SHP77 (cell line): ENCODE measurements around the gene ERFL.
"Not testable (repeated sequence)": the region's sequence is repeated elsewhere in the genome, so short reads cannot be mapped to it uniquely, and the experiment has no call there.

ENCODE experiments used
- DNase-seq, 2 experiments: peaks; one replicate each; lab custom pipeline; 2025; lab: John Stamatoyannopoulos, UW

The ERFL gene

GRCh38 chr19:41926763-41927496, 1.3 kb downstream of the ERFL start:
- no peak for DNase-seq

DNA sequence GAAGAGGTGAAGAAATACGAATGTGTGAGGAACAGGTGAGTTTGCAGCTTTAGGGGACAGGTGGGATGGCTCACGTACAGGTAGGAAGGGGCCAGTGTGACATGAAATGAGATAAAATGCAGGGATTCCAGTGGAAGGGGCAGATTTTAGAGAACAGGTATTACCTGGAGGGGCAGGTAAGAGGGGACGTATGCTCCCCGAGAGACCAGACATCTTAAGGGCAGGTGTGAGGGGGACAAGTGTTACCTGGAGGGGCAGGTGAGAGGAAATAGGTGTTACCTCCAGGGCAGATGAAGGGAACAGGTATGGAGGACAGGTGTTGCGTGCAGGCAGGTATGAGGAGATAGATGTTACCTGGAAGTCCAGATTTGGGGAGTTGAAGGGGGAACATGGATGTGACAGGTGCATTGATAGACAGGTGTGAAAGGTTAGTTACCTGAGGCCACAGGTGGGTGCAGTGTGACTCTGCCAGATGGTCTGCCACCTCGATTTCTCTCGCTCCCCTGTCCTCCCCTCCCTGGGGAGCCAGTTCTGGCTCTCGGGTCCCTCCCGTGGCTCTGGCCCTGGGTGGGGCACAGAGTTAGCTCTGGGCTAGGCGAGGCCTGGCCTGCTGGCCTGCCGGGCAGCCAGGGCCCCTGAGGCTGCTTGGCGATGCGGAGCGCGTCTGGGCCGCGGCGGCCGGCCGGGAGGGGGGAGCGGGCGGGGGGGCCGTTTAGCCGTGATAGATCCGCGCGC, 2.1 kb downstream of the ERFL start:
- DNase-seq, result no peak

DNA sequence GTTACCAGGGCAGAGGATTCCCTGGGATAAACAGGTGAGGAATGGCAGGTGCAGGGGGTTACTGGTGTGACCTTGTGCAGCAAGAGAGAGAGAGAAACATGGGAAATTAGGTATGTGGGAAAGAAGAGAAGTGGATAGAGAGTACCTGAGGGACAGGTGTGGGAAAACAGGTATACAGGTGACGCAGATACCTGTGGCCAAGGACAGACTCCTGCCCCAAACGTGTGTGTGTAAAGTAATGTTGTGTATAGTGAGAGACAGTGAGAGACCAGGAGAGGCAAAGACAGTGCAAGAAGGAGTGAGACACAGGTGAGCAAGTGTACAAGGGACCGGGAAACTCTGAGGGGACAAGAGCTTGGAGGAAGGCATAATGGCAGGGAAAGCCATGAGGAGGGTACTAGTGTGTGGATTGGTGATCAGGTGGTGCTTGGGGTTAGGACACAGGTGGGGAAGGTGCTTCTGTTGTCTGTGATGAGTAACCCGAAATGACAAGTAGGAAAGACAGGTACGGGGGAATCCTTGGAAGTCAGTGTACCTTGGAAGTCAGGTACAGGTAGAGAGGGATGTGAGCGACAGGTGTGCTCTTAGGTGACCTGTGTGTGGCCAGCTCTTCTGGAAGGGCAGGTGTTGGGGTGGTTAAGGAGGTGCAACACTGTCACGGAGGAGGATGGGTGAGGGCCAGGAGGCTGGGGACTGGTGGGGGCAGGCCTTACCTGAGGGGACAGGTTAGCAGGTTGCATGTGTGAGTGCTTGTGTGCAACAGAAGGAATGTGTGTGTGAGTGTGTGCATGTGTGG, 2.8 kb downstream of the ERFL start:
- DNase-seq, result no peak

DNA sequence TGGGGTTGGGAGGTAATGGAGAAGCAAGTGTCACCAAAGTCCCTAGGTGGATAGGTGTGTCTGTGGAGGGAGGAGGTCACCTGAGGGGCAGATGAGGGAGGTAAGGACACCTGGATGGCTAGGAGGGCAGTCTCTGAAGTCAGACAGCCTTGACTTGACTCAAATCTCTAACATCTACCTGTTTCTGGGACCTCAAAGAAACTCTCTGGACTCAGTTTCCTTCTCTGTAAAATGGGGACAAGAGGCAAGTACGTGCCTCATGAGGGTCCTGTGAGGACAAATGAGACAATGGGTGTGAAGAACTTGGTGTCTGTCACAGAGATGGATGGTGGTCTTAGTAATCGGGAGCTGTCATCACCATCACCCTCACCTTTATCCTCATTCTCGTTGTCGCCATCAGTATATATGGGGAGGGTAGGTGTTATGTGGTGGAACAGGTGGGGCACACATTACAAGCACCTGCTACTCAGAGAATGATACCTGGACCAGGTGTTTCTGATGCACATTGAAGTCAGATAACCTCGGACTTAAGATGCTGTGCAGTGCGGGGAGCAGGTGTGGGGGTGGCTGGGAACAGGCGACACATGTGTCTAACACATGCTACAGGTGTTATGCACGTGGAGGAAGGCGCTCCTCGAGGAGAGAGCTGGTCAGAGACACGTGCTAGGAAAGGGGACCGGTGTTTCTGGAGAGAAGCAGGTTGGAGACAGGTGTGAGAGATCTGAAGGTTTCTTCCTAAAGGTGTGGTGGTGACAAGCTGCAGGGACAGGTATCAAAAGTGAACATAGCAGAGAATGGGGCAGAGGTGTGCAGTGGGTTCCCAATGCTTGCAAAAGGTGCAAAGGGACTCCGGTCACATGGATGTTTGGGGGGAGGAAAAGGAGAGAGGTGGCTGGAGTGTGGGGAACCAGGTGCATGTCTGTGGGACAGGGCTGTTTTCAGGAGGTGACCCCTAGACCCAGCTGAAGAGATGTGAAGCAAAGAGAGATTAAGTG, 3.8 kb downstream of the ERFL start:
- DNase-seq, result no peak

GRCh38 chr19:41923045-41923788, 5.0 kb downstream of the ERFL start:
- DNase-seq, result no peak

DNA sequence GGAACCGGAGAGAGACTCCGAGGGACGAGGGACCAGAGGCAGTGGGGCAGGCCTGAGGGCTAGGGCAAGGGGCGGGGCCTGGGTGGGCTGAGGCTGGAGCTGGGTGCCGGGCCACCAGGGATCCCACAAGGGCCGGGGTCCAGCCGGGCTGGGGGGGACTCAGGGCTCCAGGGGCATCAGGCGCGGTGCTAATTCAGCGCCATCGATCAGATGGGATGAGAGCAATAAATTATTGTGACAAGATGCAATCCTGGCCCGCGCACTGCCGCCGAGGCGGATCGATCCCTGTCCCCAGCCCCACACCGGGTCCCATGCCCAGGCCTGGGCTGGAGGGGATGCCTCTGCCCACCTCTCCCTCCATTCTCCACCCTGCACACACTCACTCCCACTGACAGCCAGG, 5.7 kb downstream of the ERFL start:
- DNase-seq, result no peak

DNA sequence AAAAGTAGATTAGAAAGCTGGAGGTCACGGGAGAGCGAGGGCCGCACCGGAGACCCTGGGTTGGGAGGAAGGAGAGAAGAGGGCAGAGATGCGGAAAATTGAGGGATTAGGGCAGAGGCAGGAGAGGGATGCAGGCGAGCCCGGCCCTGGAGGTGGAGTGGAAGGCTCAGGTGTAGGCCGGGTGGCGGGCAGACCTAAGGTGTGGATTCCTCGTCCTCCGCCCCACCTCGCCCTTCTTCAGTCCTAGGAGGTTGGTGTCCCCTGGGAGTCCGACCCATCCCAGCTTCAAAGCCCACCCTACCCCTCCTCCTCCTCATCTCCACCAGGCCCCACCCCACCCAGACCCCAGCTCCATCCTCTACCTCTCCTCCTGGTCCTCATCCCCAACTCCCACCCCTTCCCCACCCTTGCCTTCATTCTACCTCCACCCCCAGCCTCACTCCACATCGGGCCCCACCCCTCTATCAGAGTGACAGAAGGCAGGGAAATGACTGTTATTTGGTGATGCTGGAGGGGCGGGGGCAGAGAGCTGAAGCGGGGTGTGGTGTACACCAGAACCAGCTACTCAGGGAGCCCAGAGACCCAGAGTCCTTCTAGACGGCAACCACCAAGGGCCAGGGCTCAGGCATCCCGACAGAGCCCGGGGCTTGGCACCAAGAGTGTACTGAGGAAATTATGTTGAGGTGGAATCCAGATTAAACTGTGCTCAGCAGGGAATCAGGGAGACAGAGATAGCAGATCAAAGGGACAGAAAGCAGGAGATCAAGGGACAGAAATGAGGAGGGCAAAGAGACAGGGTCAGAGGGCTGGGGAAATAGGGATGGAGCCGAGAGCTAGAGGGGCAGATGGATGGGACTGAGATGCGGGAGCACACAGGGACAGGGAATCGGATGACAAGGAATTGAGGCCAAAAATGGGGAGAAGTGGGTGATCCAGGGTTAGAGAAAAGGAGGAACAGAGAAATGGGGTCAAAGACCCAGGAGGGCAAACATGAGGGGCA, 6.4 kb downstream of the ERFL start:
- no peak for DNase-seq

DNA sequence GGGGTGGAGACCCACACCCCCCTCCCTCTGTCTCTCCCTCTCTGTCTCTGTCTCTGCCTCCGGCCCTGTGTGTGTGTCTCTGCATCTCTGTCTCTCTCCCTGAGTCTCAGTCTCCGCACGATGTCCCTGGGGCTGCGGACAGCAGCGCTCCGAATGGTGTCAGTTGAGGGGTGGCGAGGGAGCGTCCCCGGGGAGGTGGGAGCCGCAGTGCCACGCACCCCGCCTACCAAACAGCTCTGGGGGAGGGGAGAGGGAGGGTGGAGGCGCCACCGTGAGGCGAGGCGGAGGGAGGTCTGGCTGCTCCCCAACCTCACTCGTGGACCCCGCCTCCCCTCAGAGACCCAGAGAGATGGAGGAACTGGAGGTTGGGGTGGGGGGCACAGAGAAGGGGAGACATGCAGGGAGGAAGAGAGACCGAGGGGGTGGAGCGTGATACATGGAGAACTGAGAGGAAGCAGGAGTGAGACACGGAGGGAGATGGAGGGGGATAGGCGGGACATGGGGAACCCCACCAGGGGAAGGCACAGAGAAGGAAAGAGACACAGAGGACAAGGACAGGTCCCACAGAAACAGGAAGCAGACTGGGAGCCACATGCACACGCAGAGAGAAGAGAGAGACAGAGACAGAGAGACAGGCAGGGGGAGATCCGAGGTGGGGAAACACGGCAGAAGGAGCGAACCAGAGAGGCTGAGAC, 7.2 kb downstream of the ERFL start:
- no peak for DNase-seq

GRCh38 chr19:41919948-41920712, 8.1 kb downstream of the ERFL start:
- no peak for DNase-seq

DNA sequence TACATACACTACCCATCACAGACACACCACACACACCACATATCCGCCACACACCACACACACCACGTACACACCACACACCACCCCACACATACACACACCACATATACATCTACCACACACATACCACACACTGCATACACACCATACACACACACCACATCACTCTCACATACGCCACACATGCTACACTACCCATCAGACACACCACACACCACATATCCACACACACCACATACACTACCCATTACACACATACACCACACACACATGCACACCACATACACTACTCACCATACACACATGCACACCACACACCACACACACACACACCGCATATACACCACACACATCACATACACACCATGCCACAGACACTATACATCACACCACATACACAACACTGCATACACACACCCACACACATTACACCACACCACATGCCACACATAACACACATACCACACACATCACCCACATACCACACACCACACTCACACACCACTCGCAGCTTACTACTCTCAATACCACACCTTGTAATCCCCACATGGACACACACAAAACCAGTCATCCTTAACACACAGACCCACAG, 9.5 kb downstream of the ERFL start:
- no peak for DNase-seq

DNA sequence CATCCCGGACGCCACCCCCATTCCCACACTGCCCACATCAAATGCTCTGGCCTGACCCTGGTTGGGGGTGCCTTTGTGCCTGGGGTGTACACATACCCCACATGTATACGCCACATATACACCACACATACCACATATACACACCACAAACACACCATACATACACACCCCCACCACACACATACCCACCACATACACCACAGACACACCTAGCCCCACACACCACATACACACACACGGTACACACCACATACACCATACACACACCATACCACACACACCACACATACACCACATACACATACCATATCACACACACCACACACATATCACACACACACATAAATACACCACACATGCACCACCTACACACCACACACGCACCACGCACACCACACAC, 10.2 kb downstream of the ERFL start:
- no peak for DNase-seq

DNA sequence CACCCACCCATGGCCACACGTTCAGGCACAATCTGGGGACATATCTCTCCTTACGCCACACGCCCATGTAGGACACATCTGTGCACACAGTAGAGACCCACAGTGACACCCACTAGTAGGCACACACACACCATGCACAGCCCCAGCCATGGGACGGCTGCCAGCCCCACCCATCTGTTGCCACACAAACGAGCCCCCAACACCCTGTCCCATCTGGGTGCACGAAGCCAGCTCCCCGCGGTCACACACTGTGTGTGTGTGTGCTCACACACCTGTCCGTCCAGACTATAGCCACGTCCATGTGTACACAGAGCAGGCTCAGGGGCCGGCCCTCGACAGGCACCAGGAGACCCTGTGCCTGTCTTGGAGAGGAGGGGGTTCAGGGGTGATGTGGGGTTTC, 10.6 kb downstream of the ERFL start:
- DNase-seq, result no peak

GRCh38 chr19:41915776-41916414, 12.4 kb downstream of the ERFL start:
- no peak for DNase-seq

DNA sequence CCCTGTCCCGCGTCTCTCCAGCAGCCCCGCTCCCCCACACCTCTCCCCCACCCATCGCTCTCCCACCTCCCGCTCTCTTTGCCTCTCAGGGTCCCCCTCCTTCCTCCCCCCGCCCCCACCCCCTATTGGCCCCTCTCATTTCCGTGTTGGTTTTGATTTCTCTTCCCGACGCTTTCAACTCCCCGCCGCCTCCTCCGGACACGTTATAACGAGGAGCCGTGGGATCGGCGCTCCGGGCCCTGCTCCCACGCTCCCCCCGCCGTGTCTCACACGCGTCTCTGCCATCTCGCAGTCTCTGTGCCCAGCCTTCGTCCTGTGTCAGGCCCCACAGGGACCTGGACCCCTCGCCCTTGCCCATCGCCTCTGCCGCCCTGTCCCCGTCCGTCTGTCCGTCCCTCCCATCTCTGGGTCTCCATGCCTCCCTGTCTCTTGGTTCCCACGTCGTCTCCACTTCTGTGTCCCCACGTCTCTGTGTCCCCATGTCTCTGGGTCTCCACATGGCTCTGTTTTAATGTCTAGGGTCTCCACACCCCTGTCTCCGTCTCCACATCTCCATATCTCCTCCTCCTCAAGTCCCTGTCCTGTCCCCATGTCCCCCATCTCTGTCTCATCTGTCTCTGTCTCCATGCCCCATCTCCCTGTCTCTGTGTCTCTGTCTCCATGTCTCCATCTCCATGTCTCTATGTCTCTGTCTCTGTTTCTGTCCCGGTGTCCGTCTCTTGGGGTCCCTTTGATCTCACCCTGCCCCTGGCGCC, 13.1 kb downstream of the ERFL start:
- DNase-seq, result no peak

GRCh38 chr19:41914424-41914834, 13.8 kb downstream of the ERFL start:
- not testable (repeated sequence) for DNase-seq
